Bronchial epithelial cell (primary cell): Measurements from ENCODE around the gene CCR7. TPM values are rescaled to one million over a fixed set of nuclear protein-coding genes. Genes with fewer than 3 reads are reported as not detected.
"Not testable (repeated sequence)": the region's sequence is repeated elsewhere in the genome, so short reads cannot be mapped to it uniquely, and the experiment has no call there.

Source experiments
- DNase-seq: peaks from one replicate; pipeline ENCODE4 v3.0.0-alpha.2; 2010; ENCODE audit warnings: low read depth
- FAIRE-seq: peaks from 2 replicates; lab custom pipeline; 2011; peaks lifted over from hg19 to GRCh38; lab: Jason Lieb, UNC
- H3K27me3 ChIP-seq: 2 replicates; pipeline ENCODE4 v1.5.1; 2011; ENCODE audit warnings: low read length; ENCODE audit not compliant: control insufficient read depth, insufficient read depth
- H3K36me3 ChIP-seq: 2 replicates; pipeline ENCODE4 v1.5.1; 2011; ENCODE audit warnings: low read length; ENCODE audit not compliant: control insufficient read depth, insufficient read depth
- H3K4me3 ChIP-seq: 2 replicates; pipeline ENCODE4 v1.5.1; 2011; ENCODE audit warnings: mild to moderate bottlenecking, low read depth, low read length, control low read depth
- total RNA-seq: library from RNA; depleted of rRNA; stranded (reverse); fragments of >200 nt; gene quantifications from 2 replicates; pipeline ENCODE4 v1.2.1, GENCODE V29; 2014
- TF ChIP-seq, protein P1 (sequence below): IDR thresholded peaks from 2 replicates; pipeline ENCODE4 v1.5.1; 2011; ENCODE audit warnings: mild to moderate bottlenecking, moderate library complexity, low read length, control low read depth, inconsistent platforms; ENCODE audit not compliant: insufficient read depth, severe bottlenecking

The CCR7 gene
- total RNA-seq, 1 donor from 2014 or later: not detected

DNA sequence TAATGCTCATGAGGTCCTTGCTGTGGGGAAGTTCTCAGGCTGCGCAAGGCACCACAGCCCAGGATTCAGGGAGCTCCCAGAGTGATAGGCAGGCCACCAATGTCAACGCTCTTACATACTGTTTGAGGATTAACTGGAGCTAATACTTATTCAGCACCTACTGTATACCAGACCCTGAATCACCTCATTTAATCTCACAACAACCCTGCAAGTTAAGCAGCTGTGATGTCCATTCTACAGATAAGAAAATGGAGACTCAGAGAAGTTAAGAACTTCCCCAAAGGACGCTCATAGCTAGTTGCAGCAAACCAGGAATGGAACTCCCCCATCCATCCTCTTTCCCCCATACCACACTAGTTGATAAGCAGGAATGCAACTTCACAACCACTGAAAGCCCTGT is 25.5 kb upstream of the CCR7 start:
- DNase-seq (no peak), FAIRE-seq (no peak)
- TF ChIP-seq, protein P1, sequence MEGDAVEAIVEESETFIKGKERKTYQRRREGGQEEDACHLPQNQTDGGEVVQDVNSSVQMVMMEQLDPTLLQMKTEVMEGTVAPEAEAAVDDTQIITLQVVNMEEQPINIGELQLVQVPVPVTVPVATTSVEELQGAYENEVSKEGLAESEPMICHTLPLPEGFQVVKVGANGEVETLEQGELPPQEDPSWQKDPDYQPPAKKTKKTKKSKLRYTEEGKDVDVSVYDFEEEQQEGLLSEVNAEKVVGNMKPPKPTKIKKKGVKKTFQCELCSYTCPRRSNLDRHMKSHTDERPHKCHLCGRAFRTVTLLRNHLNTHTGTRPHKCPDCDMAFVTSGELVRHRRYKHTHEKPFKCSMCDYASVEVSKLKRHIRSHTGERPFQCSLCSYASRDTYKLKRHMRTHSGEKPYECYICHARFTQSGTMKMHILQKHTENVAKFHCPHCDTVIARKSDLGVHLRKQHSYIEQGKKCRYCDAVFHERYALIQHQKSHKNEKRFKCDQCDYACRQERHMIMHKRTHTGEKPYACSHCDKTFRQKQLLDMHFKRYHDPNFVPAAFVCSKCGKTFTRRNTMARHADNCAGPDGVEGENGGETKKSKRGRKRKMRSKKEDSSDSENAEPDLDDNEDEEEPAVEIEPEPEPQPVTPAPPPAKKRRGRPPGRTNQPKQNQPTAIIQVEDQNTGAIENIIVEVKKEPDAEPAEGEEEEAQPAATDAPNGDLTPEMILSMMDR: no peak
- Histone ChIP-seq H3K27me3 (no peaks in the 10 kb centered on the region), H3K36me3 (no peaks in the 10 kb centered on the region), H3K4me3 (no peak overlapping the region)

DNA sequence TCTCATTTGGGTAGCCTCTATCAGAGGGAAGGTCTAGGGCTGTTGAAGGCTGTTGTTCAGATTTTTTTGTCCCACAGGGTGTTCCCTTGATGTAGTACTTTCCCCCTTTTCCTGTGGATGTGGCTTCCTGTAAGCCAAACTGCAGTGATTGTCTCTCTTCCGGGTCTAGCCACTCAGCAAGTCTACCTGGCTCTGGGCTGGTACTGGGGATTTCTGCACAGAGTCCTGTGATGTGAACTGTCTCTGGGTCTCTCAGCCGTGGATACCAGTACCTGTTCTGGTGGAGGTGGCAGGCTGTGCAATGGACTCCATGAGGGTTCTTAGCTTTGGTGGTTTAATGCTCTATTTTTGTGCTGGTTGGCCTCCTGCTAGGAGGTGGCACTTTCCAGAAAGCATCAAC is 23.3 kb upstream of the CCR7 start:
- DNase-seq: no peak
- TF ChIP-seq, protein P1: no peak
- H3K27me3 ChIP-seq: no peaks in the 10 kb centered on the region
- no peaks in the 10 kb centered on the region for H3K36me3 ChIP-seq
- peak; percentile 18 for FAIRE-seq
- H3K4me3 ChIP-seq: no peak overlapping the region

DNA sequence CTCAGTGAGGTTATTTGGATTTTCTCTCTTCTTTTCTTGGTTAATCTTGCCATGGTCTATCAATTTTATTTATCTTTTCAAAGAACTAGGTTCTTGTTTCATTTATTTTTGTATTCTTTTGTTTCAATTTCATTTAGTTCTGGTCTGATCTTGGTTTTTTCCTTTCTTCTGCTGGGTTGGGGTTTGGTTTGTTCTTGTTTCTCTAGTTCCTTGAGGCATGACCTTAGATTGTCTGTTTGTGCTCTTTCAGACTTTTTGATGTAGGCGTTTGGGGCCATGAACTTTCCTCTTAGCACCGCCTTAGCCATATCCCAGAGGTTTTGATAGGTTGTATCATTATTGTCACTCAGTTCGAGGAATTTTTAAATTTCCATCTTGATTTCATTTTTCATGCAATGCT is 21.0 kb upstream of the CCR7 start:
- not testable (repeated sequence) for H3K27me3 ChIP-seq, DNase-seq, FAIRE-seq, H3K36me3 ChIP-seq, H3K4me3 ChIP-seq

DNA sequence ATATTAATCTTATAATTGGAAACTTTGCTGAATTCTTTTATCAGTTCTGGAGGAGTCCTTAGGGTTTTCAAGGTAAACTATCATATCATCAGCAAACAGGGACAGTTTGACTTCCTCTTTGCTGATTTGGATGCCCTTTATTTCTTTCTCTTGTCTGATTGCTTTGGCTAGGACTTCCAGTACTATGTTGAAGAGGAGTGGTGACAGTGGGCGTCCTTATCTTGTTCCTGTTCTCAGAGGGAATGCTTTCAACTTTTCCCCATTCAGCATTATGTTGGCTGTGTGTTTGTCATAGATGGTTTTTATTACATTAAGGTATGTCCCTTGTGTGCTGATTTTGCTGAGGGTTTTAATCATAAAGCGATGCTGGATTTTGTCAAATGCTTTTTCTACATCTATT is 19.7 kb upstream of the CCR7 start:
- DNase-seq, H3K4me3 ChIP-seq, H3K27me3 ChIP-seq, FAIRE-seq, H3K36me3 ChIP-seq: not testable (repeated sequence)

DNA sequence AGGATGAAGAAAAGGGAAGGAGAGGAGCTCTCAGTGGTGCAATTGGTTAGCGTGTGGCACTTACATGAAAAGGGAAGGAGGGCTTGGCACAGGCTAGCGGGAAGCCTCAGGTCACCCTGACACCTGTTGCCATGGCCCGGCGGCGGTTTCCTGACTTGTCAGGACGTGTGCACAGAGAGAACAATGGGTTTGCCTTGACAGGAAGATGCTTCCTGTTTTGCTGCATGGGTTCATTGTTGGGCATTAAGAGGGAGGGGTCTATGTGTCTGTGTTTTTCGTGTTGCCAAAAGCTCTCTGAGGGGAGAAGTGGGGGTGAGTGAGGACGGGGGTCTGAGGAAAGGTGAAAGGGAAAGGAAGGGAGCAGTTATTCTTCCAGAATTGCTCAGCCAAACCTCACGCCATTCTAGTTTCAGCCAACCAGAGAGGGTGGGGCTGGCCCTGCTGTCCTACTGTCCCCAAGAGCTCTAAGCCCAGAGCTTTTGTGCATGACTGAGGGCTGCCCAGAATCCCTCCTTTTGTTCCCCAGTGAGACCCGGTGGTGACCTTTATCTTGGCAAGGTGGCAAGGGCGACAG is 17.1 kb upstream of the CCR7 start:
- TF ChIP-seq, protein P1: no peak
- peak; percentile 79 for DNase-seq
- no peaks in the 10 kb centered on the region for H3K36me3 ChIP-seq
- no peak overlapping the region for H3K4me3 ChIP-seq
- no peaks in the 10 kb centered on the region for H3K27me3 ChIP-seq
- peak; percentile 58 for FAIRE-seq

DNA sequence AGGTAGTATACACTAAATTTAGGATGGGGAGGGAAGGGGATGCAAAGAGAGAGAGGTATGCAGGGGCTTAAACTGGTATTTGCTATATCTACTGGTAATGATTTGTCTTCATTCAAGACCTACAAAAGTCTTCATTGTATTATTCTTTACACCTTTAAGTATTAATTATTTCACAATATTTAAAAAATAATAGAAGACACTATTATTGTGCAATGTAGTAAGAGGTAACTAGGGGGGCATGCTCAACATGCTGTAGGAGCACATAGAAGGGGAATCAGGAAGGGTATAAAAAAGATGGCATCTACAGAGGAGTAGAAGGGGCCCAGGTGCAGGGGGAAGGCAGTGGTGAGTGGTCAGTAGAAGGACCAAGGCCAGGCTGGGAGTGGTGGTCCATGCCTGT is 14.9 kb upstream of the CCR7 start:
- H3K27me3 ChIP-seq: no peaks in the 10 kb centered on the region
- FAIRE-seq (no peak), DNase-seq (no peak)
- H3K4me3 ChIP-seq: no peak overlapping the region
- TF ChIP-seq, protein P1: no peak
- H3K36me3 ChIP-seq: no peaks in the 10 kb centered on the region

DNA sequence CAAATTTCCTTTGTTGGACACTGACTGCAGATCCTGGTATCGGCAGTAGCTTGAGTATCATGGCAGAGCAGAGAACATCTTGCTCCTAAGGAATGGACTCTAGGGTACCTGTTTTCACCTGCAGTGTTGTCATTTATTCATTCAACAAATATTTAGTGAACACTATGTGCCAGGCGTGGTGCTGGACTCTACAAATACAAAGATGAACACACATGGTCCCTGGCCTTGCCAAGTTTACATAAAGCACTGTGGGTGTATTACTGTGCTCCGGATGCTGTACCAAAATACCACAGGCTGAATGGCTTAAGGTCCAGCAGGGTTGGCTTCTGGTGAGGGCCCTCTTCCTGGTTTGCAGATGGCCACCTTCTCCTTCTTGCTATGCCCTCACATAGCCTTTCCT is 14.2 kb upstream of the CCR7 start:
- FAIRE-seq (no peak), DNase-seq (no peak)
- no peaks in the 10 kb centered on the region for H3K36me3 ChIP-seq
- TF ChIP-seq, protein P1: no peak
- no peaks in the 10 kb centered on the region for H3K27me3 ChIP-seq
- H3K4me3 ChIP-seq: no peak overlapping the region
